RWPE1 (cell line): ENCODE results near the gene MICU2.

Experiments
- CTCF ChIA-PET: fragments of 350-600 bp; sonication (Branson Sonifier 250); formaldehyde crosslinking; extraction: SDS; loops from one replicate; lab custom pipeline; 2021; lab: Yijun Ruan, JAX
- POLR2A ChIA-PET: fragments of 400-600 bp; formaldehyde crosslinking; extraction: SDS; loops from one replicate; lab custom pipeline; 2020; ENCODE audit warnings: antibody characterized with exemption; ENCODE audit not compliant: low non-redundant PET; lab: Yijun Ruan, JAX
- DNase-seq: peaks from one replicate; pipeline ENCODE4 v3.0.0; 2012; ENCODE audit warnings: low spot score
- H3K27ac ChIP-seq: fragments of 450-650 bp; 2 replicates; pipeline ENCODE4 v1.5.1; 2017
- CTCF ChIP-seq: fragments of 450-650 bp; conservative IDR thresholded peaks from 2 replicates; pipeline ENCODE4 v1.5.1; 2017; ENCODE audit warnings: low read depth, mild to moderate bottlenecking

MICU2 gene

GRCh38 chr13:21550918-21551317 lies 53.1 kb downstream of the MICU2 start:
- no peak overlapping the region for H3K27ac ChIP-seq
- peak; percentile 17 for DNase-seq
- POLR2A ChIA-PET, result no interaction called here
- no peak for TF ChIP-seq CTCF
- CTCF ChIA-PET, result no interaction called here

GRCh38 chr13:21549633-21550032 lies 54.3 kb downstream of the MICU2 start:
- DNase-seq, result no peak
- no peak overlapping the region for H3K27ac ChIP-seq
- CTCF ChIA-PET, result interaction anchor here (0.6 kb wide), 2 partner anchors 14 to 42 kb away, joined by 4 read pairs; no protein-coding TSS in a partner anchor
- POLR2A ChIA-PET, result no interaction called here
- TF ChIP-seq CTCF, result no peak

DNA sequence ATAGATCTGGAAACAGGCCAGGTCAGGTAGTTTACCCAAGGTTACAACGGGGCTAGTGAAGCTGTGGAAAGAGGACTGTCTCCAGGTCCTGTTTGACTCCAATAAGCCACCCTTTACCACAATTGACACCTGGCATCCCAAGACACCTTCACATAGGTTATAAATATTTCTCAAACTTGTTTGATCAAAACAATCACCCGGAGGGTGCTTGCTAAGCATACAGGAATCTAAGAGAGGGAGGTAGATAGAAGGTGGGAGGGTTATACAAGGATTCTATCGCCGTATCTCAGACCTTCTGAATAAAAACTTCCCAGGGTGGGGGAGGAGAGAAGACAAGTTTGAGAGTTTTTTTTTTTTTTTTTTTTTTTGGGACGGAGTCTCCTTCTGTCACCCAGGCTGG lies 55.4 kb downstream of the MICU2 start:
- CTCF ChIA-PET, result no interaction called here
- no peak overlapping the region for H3K27ac ChIP-seq
- TF ChIP-seq CTCF, result no peak
- POLR2A ChIA-PET, result no interaction called here
- DNase-seq, result peak; percentile 34

GRCh38 chr13:21546372-21546771 lies 57.6 kb downstream of the MICU2 start:
- no peak for DNase-seq
- no peak for TF ChIP-seq CTCF
- CTCF ChIA-PET, result interaction anchor here (0.6 to 0.8 kb wide), 2 partner anchors 12 to 622 kb away, joined by 3 to 4 read pairs; no protein-coding TSS in a partner anchor
- POLR2A ChIA-PET, result interaction anchor here (0.7 kb wide), 1 partner anchor 58 kb away, joined by 9 read pairs; the partner anchor contains the start of gene MICU2
- no peak overlapping the region for H3K27ac ChIP-seq

- DNase-seq, result no peak
- POLR2A ChIA-PET, result no interaction called here
- CTCF ChIA-PET, result no interaction called here
- TF ChIP-seq CTCF, result no peak
- no peak overlapping the region for H3K27ac ChIP-seq
These were observed 59.5 kb downstream of the MICU2 start for GRCh38 chr13:21544515-21544914.

DNA sequence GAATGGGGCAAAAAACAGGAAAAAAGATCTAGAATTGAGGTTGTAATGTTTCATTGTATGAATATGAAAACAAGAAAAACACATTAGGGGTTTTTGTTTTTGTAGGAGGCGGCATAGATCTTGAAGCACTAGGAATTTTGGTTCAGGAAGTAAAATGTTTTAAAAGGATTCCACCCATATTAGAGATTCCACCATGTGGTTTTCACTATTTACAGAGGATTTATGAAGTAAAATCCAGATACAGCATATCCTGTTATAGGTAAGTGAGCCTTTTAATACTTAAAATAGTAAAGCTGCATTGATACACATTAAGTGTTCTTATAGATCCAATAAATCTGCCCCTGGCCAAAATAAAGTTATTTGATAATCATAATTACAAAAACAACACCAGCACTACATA lies 61.4 kb downstream of the MICU2 start:
- CTCF ChIA-PET, result no interaction called here
- POLR2A ChIA-PET, result no interaction called here
- TF ChIP-seq CTCF, result no peak
- no peak overlapping the region for H3K27ac ChIP-seq
- DNase-seq, result no peak

- TF ChIP-seq CTCF, result no peak
- ChIA-PET CTCF (no interaction called here), POLR2A (no interaction called here)
- no peak for DNase-seq
- no peak overlapping the region for H3K27ac ChIP-seq
These were observed 62.0 kb downstream of the MICU2 start for GRCh38 chr13:21541980-21542379.
